GM18505 (cell line): Measurements from ENCODE around the gene NIT1.
"Not testable (repeated sequence)": the region's sequence is repeated elsewhere in the genome, so short reads cannot be mapped to it uniquely, and the experiment has no call there.

Source experiments
- ATAC-seq: cut with Tn5 transposase; IDR thresholded peaks from one replicate; pipeline ENCODE4 v1.9.1; 2021; ENCODE audit not compliant: unreplicated experiment
- POLR2A ChIP-seq: IDR thresholded peaks from 4 replicates; pipeline ENCODE4 v1.6.1; 2011; ENCODE audit warnings: borderline replicate concordance; ENCODE audit not compliant: insufficient read depth, insufficient read length; ENCODE audit errors: extremely low read depth

NIT1 gene

GRCh38 chr1:161114556-161114955, 3.3 kb upstream of the NIT1 start:
- no peak for TF ChIP-seq POLR2A
- ATAC-seq: no peak

DNA sequence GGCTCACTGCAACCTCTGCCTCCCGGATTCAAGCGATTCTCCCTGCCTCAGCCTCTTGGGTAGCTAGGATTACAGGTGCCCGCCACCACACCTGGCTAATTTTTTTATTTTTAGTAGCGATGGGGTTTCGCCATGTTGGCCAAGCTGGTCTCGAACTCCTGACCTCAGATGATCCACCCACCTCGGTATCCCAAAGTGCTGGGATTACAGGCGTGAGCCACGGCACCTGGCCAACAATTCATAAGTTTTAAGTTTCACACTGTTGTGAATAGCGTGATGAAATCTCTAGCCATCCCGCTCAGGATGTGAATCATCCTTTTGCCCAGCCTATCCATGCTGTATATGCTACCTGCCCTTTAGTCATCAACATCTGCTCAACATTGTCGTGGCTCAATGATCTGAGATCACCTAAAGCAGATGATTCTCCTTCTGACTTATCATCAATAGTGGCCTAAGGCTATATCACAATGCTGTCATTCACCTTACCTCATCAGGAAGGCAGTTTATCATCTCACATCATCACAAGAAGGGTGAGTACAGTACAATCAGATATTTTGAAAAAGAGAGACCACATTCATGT, 2.7 kb upstream of the NIT1 start:
- ATAC-seq: no peak
- TF ChIP-seq POLR2A: no peak

DNA sequence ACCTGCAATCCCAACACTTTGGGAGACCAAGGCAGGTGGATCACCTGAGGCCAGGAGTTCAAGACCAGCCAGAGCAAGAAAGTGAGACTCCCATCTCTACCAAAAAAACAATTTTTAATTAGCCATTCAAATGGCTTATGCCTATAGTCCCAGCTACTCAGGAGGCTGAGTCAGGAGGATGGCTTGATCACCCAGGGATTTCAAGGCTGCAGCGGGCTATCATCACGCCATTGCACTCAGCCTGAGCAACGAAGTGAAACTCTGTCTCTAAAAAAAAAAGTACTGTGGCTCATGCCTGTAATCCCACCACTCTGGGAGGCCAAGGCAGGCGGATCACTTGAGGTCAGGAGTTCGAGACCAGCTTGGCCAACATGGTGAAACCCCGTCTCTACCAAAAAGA, 1.9 kb upstream of the NIT1 start:
- not testable (repeated sequence) for ATAC-seq

- TF ChIP-seq POLR2A: peak; percentile 36
- ATAC-seq: no peak
These were observed 1.4 kb downstream of the NIT1 start for GRCh38 chr1:161119092-161119903.

GRCh38 chr1:161121042-161121650, 3.2 kb downstream of the NIT1 start:
- no peak for ATAC-seq
- no peak for TF ChIP-seq POLR2A

- no peak for ATAC-seq
- no peak for TF ChIP-seq POLR2A
These were observed 3.9 kb downstream of the NIT1 start for GRCh38 chr1:161121834-161122233.

DNA sequence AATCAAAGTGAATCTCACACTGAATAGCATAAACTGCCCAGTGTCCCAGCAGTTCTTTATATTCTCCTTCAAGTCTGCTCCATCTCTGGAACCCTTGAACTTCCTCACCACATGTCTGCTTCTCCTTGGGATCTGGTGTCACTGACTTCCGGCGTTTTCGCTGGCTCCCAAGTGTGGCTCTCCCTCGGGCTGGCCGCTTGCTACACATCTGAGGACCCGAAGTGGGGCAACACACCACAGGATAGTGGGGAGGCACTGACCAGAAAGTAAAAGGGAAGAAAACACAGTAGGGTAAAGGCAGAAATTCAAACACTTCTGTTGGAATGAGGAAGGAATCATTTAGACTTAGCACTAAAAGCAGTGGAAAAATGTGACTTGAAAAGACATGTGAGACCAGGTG, 5.1 kb downstream of the NIT1 start:
- no peak for TF ChIP-seq POLR2A
- no peak for ATAC-seq

- TF ChIP-seq POLR2A: no peak
- no peak for ATAC-seq
These were observed 9.7 kb downstream of the NIT1 start for GRCh38 chr1:161127649-161128048.

DNA sequence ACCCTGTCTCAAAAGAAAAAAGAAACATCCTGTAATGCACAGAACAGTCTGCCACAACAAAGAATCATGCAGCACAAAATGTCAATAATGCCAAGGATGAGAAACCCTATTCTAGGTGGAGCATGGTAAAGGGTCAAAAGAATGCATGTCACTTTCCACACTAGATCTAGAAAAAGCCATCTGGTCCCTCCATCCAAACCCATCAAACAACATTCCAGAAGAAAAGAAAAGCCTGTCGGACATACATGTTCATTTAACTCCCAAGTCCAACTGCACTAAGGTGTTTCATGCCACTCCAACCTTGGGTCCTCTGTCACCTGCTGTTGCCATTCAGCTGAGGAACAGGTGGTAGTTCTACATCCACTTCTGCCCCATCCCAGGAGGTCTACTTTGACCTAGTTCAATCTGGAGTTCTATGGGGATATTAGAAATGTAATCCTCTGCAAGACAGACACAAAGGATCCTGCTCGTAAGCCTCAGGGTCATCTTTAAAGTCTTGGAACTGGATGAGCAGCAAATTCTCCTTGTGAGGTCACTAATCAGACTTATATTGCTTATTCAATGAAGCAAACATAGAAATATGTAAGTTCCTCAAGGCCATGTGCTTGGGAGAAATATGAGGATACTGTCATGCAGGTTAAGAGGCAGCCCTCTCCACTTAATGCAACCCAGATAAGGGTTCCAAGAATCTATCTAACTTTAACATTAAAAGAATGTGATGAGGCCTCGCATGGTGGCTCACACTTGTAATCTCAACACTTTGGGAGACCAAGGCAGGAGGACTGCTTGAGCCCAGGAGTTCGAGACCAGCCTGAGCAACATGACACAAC, 10.9 kb downstream of the NIT1 start:
- no peak for TF ChIP-seq POLR2A
- ATAC-seq: no peak

DNA sequence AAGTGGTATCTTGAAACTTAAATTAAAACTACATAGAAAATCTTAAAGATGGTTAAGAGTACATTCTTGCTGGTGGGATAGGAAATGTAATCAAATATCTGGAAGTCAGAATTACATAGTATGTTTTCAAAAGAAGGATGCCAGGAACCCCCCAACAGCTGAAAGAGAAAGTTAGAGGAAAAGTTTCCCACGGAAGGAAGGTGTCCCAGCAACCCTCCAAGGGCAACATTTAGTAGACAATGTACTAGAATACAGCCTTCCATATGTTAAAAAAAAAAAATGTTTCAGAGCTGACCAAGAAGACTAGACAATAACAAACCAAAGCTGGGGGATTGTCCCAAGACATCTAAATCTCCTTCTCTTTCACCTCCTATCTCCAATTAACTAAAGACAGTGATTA, 12.4 kb downstream of the NIT1 start:
- TF ChIP-seq POLR2A: no peak
- no peak for ATAC-seq

DNA sequence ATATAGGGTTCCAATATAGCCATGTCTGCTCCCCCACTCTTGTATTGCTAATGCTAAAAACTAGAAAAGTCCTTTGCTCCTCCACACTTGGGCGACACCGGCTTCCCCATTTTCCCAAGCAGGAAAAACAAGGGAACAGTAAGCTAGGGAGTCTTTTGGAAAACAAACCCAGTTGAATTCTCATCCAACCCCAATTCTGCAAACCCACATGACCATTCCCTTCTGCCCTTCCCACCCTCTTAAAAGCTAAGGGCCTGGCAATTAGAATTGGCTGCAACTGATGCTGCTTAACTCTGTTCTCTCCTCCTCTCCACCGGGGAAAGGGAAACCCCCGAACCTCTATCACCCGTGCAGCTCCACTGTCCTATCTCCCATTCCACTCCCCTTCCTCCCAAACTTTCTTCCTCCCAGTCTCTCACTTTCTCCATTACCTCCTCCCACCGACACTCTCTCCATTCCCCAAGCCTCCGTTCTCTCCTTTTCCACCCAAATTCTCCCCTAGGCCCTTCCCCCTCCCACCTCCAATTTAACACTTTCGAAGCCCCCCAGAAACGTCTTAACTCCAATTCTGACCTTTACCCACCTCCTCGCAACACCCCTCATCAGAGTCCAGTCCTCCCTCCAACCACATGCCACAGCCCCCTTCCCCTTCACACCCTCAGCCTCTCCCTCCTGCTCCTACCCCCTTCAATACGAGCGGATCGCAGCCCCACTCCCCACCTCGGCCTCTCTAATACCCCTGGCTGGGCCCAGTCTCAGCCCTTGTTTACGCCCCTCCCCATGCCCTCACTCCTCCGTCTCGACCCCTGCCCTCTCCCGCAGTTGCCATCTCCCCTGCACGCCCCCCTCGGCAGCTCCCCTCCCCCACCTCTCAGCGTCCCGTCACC, 13.9 kb downstream of the NIT1 start:
- no peak for ATAC-seq
- TF ChIP-seq POLR2A: no peak

DNA sequence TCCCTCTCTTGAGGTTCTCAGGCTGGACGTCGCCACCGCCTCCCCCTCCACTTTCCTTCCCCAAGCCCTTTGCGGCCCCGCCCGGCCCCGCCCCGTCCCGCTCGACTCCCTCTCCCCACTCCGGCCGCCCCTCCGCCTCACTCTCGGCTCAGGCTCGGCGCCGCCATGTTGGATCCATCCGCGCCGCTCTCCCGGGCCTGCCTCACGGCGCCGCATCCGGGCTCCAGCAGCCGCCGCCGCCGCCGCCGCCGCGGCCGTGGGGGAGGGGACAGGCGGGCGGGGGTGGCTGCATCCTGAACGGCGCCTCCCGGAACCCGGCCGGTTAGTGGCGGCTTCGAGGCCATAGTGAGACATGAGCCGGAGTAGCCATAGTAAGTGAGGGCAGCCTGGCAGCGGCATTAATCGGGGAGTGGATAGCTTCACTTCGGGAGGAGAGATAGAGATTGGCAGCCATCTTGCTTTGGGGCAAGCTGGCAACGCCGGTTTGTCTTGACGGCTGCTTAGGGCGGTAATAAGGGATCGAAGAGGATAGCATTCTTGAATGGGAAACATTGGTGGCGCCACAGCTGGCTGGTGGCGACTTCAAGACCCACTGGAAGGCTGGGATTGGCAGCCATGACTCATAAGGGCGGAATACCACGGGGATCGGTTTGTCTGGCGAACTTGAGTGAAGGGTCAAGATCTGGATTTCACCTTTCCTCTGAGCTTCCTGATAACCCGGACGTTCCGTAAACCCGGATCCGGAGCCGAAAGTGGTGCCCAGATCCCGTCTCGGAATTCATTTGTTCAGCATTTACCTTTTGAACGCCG, 14.7 kb downstream of the NIT1 start, which contains the start of gene DEDD:
Gene DEDD, minus strand, starts transcription at position 258 of the 810 bp plus-strand sequence. CDS start 8,205 bp downstream, outside the sequence.
- peak; percentile 57 for TF ChIP-seq POLR2A
- peak; percentile 87 for ATAC-seq
